Endothelial cell of umbilical vein (primary cell): ENCODE results near the gene MED8. TPM values are rescaled to one million over a fixed set of nuclear protein-coding genes. Genes with fewer than 3 reads are reported as not detected.
A peak's percentile ranks its signal among the peaks of the same experiment; 100 is the strongest.

Experiments
- BruUV-seq: library from RNA; stranded (reverse); fragments of 400-500 nt; replicated peaks from 2 replicates; lab custom pipeline; 2021; lab: Mats Ljungman, UMichigan
- CTCF ChIA-PET: fragments of 300-600, 350-600 bp; sonication (Branson Sonifier 250); formaldehyde crosslinking; loops from one replicate; lab custom pipeline; 2021; ENCODE audit warnings: antibody characterized with exemption, inconsistent platforms; lab: Charles Lee
- POLR2A ChIA-PET: fragments of 300-600, 350-600 bp; sonication (Branson Sonifier 250); formaldehyde crosslinking; loops from one replicate; lab custom pipeline; 2021; ENCODE audit warnings: antibody characterized with exemption, inconsistent platforms; lab: Charles Lee
- DNase-seq: peaks from one replicate; pipeline ENCODE4 v3.0.0-alpha.2; 2011; ENCODE audit warnings: low read depth, low spot score
- FAIRE-seq: peaks from 2 replicates; lab custom pipeline; 2011; peaks lifted over from hg19 to GRCh38; lab: Jason Lieb, UNC
- H2AFZ ChIP-seq: 2 replicates; pipeline ENCODE4 v1.6.0; 2012; ENCODE audit warnings: low read depth, low read length, control low read depth, inconsistent platforms
- H3K27ac ChIP-seq: 2 replicates; pipeline ENCODE4 v1.5.1; 2011; ENCODE audit warnings: low read depth, mild to moderate bottlenecking, control low read depth, low read length, moderate library complexity; ENCODE audit not compliant: insufficient read depth
- H3K27me3 ChIP-seq, 2 experiments: 2 replicates each; pipeline versions ENCODE4 v1.6.0 to v1.6.1; 2011; ENCODE audit warnings: low read length in 2 of 2, mixed read lengths in 1 of 2; ENCODE audit not compliant: control insufficient read depth in 2 of 2, insufficient read depth in 2 of 2
- H3K36me3 ChIP-seq, 2 experiments: 2 replicates in 1 of 2; 3 replicates in 1 of 2; pipeline ENCODE4 v1.5.1; 2011; ENCODE audit warnings: low read length in 2 of 2, mild to moderate bottlenecking in 1 of 2, moderate library complexity in 1 of 2; ENCODE audit not compliant: control insufficient read depth in 2 of 2, insufficient read depth in 2 of 2; ENCODE audit errors: extremely low read depth in 1 of 2
- H3K4me1 ChIP-seq: 3 replicates; pipeline ENCODE4 v1.5.1; 2011; ENCODE audit warnings: mild to moderate bottlenecking, low read length; ENCODE audit not compliant: control insufficient read depth, insufficient read depth; ENCODE audit errors: extremely low read depth
- H3K4me2 ChIP-seq: 2 replicates; pipeline ENCODE4 v1.6.1; 2011; ENCODE audit warnings: low read length, control low read depth, mixed read lengths; ENCODE audit not compliant: insufficient read depth
- H3K4me3 ChIP-seq, 3 experiments: fragments of 200-600 bp in 1 of 3; sonication (generic), shearing (Covaris generic) in 1 of 3; replicated peaks in 1 of 3; 2 replicates each; pipeline ENCODE4 v1.5.1; 2011 to 2016; ENCODE audit warnings: control low read depth in 3 of 3, low read length in 3 of 3, mild to moderate bottlenecking in 2 of 3, inconsistent platforms in 1 of 3, low read depth in 1 of 3, moderate library complexity in 1 of 3; ENCODE audit not compliant: insufficient read depth in 1 of 3
- H3K79me2 ChIP-seq: 2 replicates; pipeline ENCODE4 v1.6.0; 2012; ENCODE audit warnings: low read length, inconsistent platforms; ENCODE audit not compliant: control insufficient read depth, insufficient read depth
- H3K9ac ChIP-seq: replicated peaks from 2 replicates; pipeline ENCODE3; 2011; ENCODE audit warnings: low read length, control low read depth; ENCODE audit not compliant: insufficient read depth; ENCODE audit errors: extremely low read depth
- H3K9me1 ChIP-seq: replicated peaks from 3 replicates; pipeline ENCODE4 v1.6.0; 2011; ENCODE audit warnings: mild to moderate bottlenecking, low read length; ENCODE audit not compliant: control insufficient read depth, insufficient read depth; ENCODE audit errors: extremely low read depth
- H3K9me3 ChIP-seq: replicated peaks from 2 replicates; pipeline ENCODE4 v1.5.1; 2012; ENCODE audit warnings: low read length, inconsistent platforms; ENCODE audit not compliant: control insufficient read depth, insufficient read depth
- H4K20me1 ChIP-seq: replicated peaks from 2 replicates; pipeline ENCODE3; 2011; ENCODE audit warnings: mild to moderate bottlenecking, low read length; ENCODE audit not compliant: control insufficient read depth, insufficient read depth; ENCODE audit errors: extremely low read depth
- CTCF ChIP-seq, 2 donors: IDR thresholded peaks; 1 replicate in 1 of 2; 2 replicates in 1 of 2; pipeline ENCODE4 v1.5.1; 2011; ENCODE audit warnings: low read length in 2 of 2, mild to moderate bottlenecking in 2 of 2, moderate library complexity in 2 of 2, control low read depth in 1 of 2, inconsistent platforms in 1 of 2, low read depth in 1 of 2; ENCODE audit not compliant: insufficient read depth in 1 of 2; ENCODE audit errors: extremely low read depth in 1 of 2
- EZH2 ChIP-seq: IDR thresholded peaks from 2 replicates; pipeline ENCODE4 v1.6.1; 2012; ENCODE audit warnings: borderline replicate concordance, low read depth, mild to moderate bottlenecking, moderate library complexity, low read length, inconsistent platforms; ENCODE audit not compliant: severe bottlenecking
- FOS ChIP-seq: IDR thresholded peaks from 2 replicates; pipeline ENCODE4 v1.6.1; 2011; ENCODE audit warnings: mild to moderate bottlenecking, low read length, moderate library complexity, borderline replicate concordance; ENCODE audit not compliant: insufficient read depth
- GATA2 ChIP-seq: IDR thresholded peaks from 2 replicates; pipeline ENCODE4 v1.7.0; 2011; ENCODE audit warnings: low read depth, mild to moderate bottlenecking, moderate library complexity, mixed read lengths, low read length; ENCODE audit not compliant: insufficient read length, insufficient read depth
- JUN ChIP-seq: IDR thresholded peaks from 2 replicates; pipeline ENCODE4 v1.6.1; 2011; ENCODE audit warnings: borderline replicate concordance, low read depth; ENCODE audit not compliant: insufficient read length, insufficient read depth
- MAX ChIP-seq: IDR thresholded peaks from 2 replicates; pipeline ENCODE4 v1.6.1; 2011; ENCODE audit not compliant: insufficient read depth, insufficient read length
- MYC ChIP-seq: IDR thresholded peaks from one replicate; pipeline ENCODE4 v1.6.1; 2011; ENCODE audit warnings: mild to moderate bottlenecking, low read depth, low read length
- POLR2A ChIP-seq: IDR thresholded peaks from 2 replicates; pipeline ENCODE4 v1.6.1; 2012; ENCODE audit warnings: low read depth, mild to moderate bottlenecking, control low read depth, low read length
- POLR2AphosphoS5 ChIP-seq: IDR thresholded peaks from 2 replicates; pipeline ENCODE4 v1.6.1; 2012; ENCODE audit warnings: low read depth, mild to moderate bottlenecking, control low read depth, low read length, moderate library complexity; ENCODE audit not compliant: insufficient read depth
- dilution Hi-C: fragments of 300-500 bp; cut with MboI; formaldehyde crosslinking; loops from one replicate; pipeline ENCODE4 v1.15.0; 2019; ENCODE audit warnings: low sequenced_read_pairs; ENCODE audit not compliant: extremely low pct_ligation_motif_present
- intact Hi-C: fragments of 100-400 bp; cut with micrococcal nuclease; formaldehyde crosslinking; loops from one replicate; pipeline ENCODE4 v1.10.0; 2022
- polyA plus RNA-seq, 4 experiments: library from polyadenylated mRNA; depleted of rRNA in 3 of 4; stranded (reverse) in 3 of 4; unstranded in 1 of 4; fragments of >200 nt; gene quantifications; 2 replicates each; pipeline versions ENCODE4 v1.2.1 to v1.2.3, GENCODE V29; 2011 to 2012; ENCODE audit warnings: missing spikeins in 1 of 4
- total RNA-seq: library from RNA; stranded (reverse); gene quantifications from 2 replicates; pipeline ENCODE4 v1.2.3, GENCODE V29; 2021

The MED8 gene
- total and polyA plus RNA-seq, 2 donors (not counting 3 experiments of a cell fraction or from before 2014, with no cell fraction given): 19.6 to 45.6 TPM

GRCh38 chr1:43427524-43427923 lies 37.9 kb upstream of the MED8 start:
- Histone ChIP-seq H3K4me3 (no peak overlapping the region), H3K4me1 (no peaks in the 10 kb centered on the region), H4K20me1 (no peaks in the 10 kb centered on the region), H3K9ac (no peak overlapping the region), H3K4me2 (no peak overlapping the region), H3K27me3 (no peaks in the 10 kb centered on the region), H3K27ac (no peak overlapping the region), H3K36me3 (peaks cover 10 to 79% of the 10 kb centered on the region in 2 experiments), H3K9me3 (no peaks in the 10 kb centered on the region), H3K9me1 (no peaks in the 10 kb centered on the region), H2AFZ (no peak overlapping the region), H3K79me2 (no peaks in the 10 kb centered on the region)
- no peak for TF ChIP-seq FOS
- TF ChIP-seq GATA2: no peak
- no peak for TF ChIP-seq MAX
- no peak for TF ChIP-seq JUN
- DNase-seq (no peak), FAIRE-seq (no peak)
- dilution Hi-C loops: no loop called here
- BruUV-seq: TSS peak; percentile 9
- intact Hi-C loops: no loop called here
- ChIA-PET POLR2A (interaction anchor here (0.7 kb wide), 1 partner anchor 196 kb away, joined by 8 read pairs; no protein-coding TSS in a partner anchor), CTCF (interaction anchor here (0.8 to 2.4 kb wide), 2 partner anchors 13 to 200 kb away, joined by 3 to 9 read pairs; no protein-coding TSS in a partner anchor)

GRCh38 chr1:43426221-43426620 lies 36.6 kb upstream of the MED8 start:
- no peaks in the 10 kb centered on the region for H4K20me1 ChIP-seq
- H2AFZ ChIP-seq: no peak overlapping the region
- CTCF ChIA-PET: interaction anchor here (1.1 kb wide), 1 partner anchor 12 kb away, joined by 3 read pairs; no protein-coding TSS in a partner anchor
- POLR2A ChIA-PET: no interaction called here
- H3K9me3 ChIP-seq: no peaks in the 10 kb centered on the region
- H3K27ac ChIP-seq: no peak overlapping the region
- no peaks in the 10 kb centered on the region for H3K27me3 ChIP-seq
- intact Hi-C loops: no loop called here
- no peaks in the 10 kb centered on the region for H3K9me1 ChIP-seq
- no peak for FAIRE-seq
- no peak overlapping the region for H3K4me3 ChIP-seq
- no peaks in the 10 kb centered on the region for H3K4me1 ChIP-seq
- no peak overlapping the region for H3K4me2 ChIP-seq
- no peaks in the 10 kb centered on the region for H3K79me2 ChIP-seq
- peaks cover 10 to 81% of the 10 kb centered on the region in 2 experiments for H3K36me3 ChIP-seq
- dilution Hi-C loops: no loop called here
- no peak for DNase-seq
- BruUV-seq: no TSS peak
- TF ChIP-seq POLR2A (no peak), GATA2 (no peak), FOS (no peak), JUN (no peak), MYC (no peak), EZH2 (no peak), POLR2AphosphoS5 (no peak), MAX (no peak), CTCF (IDR thresholded peaks at IDR 0.05; ENCODE audit: extremely low read depth in 1 of 2, insufficient read depth in 1 of 2, low read depth in 1 of 2, low read length in 2 of 2) (no peak)
- no peak overlapping the region for H3K9ac ChIP-seq
